ENCODE data around the gene SNX33. TPM values are rescaled to one million over a fixed set of nuclear protein-coding genes. Genes with fewer than 3 reads are reported as not detected.
A peak's percentile ranks its signal among the peaks of the same experiment; 100 is the strongest.
"Not testable (repeated sequence)": the region's sequence is repeated elsewhere in the genome, so short reads cannot be mapped to it uniquely, and the experiment has no call there.

SNX33 gene
- total RNA-seq, 4 donors from 2014 or later, result 4.9 to 6.7 (median 5.5) TPM

- Histone ChIP-seq H3K9me3 (no peaks in the 10 kb centered on the region), H3K27ac (no peak overlapping the region), H3K36me3 (peaks cover 0 to 54% of the 10 kb centered on the region in 2 donors), H3K27me3 (no peaks in the 10 kb centered on the region), H3K4me3 (no peak overlapping the region), H3K4me1 (peaks cover 10% of the 10 kb centered on the region in 2 donors)
- no peak for DNase-seq
- intact Hi-C loops (cut with DNase I; ENCODE audit: low total_unique reads) (loop anchor here (5.0 kb wide), 1 partner anchor 173 kb away; no protein-coding TSS in a partner anchor), in situ Hi-C loops (cut with MboI; ENCODE audit: low sequenced_read_pairs in 4 of 4) (loop anchor here in 2 of 4 donors (10.0 kb wide), 1 partner anchor 55 kb away; no protein-coding TSS in a partner anchor)
- no peak for ATAC-seq
- TF ChIP-seq POLR2A (IDR thresholded peaks at IDR 0.05), result no peak
- TF ChIP-seq, protein P1, sequence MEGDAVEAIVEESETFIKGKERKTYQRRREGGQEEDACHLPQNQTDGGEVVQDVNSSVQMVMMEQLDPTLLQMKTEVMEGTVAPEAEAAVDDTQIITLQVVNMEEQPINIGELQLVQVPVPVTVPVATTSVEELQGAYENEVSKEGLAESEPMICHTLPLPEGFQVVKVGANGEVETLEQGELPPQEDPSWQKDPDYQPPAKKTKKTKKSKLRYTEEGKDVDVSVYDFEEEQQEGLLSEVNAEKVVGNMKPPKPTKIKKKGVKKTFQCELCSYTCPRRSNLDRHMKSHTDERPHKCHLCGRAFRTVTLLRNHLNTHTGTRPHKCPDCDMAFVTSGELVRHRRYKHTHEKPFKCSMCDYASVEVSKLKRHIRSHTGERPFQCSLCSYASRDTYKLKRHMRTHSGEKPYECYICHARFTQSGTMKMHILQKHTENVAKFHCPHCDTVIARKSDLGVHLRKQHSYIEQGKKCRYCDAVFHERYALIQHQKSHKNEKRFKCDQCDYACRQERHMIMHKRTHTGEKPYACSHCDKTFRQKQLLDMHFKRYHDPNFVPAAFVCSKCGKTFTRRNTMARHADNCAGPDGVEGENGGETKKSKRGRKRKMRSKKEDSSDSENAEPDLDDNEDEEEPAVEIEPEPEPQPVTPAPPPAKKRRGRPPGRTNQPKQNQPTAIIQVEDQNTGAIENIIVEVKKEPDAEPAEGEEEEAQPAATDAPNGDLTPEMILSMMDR (IDR thresholded peaks at IDR 0.05 in 4 of 5, conservative IDR thresholded peaks at IDR 0.05 in 1 of 5), result no peak
Measured at GRCh38 chr15:75680007-75680789, 32.5 kb downstream of the SNX33 start.

DNA sequence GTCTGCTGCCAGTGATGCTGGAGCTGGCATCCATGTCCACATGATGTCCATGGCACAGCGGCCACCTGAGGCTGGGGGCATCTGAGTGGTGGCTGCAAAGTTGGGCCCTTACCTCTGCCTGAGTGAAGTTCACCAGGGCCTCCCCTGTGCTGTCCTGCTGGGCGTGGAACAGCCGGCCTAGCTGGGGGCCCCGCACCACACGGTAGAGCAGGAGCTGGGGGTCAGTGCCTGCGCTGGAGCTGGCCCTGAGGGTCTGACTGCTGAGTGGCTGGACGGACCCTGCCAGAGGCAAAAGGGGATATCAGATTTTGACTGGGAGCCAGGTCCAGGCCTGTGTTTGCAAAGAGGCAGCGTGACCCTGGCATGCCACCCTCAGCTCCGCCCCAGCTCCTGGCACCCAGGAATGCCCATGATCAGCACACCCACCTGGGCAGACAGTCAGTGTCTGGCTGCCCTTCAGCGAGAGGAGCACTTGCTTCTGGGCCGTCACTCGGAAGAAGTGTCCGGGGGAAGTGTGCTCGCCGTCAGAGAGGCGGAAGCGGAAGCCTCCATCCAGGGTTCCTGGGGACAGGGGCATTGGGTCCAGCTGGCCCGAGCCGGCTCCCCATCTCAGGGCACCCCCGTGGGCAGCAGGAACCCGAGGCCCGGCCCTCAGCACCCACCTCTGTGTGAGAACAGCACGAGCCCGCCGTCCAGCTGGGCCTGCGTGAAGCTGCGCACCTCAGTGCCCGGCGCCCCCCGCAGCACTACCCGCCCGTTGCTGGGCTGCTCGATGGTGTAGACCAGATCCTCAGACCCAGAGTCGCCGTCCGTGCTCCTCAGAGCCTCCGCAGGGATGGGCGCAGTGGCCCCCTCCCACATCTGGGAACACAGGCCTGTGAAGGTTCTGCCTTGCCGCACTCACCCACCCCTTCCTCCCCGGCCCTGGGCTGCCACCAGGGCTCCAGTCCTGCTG is 34.7 kb downstream of the SNX33 start:
- no peaks in the 10 kb centered on the region for H3K9me3 ChIP-seq
- in situ Hi-C loops (cut with MboI; ENCODE audit: low sequenced_read_pairs in 4 of 4), result loop anchor here in 2 of 4 donors (10.0 kb wide), 1 partner anchor 52 kb away; no protein-coding TSS in a partner anchor

GRCh38 chr15:75683646-75684312 is 36.1 kb downstream of the SNX33 start:
- not testable (repeated sequence) for H3K4me3 ChIP-seq, H3K27ac ChIP-seq, DNase-seq, H3K4me1 ChIP-seq, H3K27me3 ChIP-seq, H3K9me3 ChIP-seq
- TF ChIP-seq, protein P1 (IDR thresholded peaks at IDR 0.05 in 4 of 5, conservative IDR thresholded peaks at IDR 0.05 in 1 of 5), result peak; percentile 53 to 80 (median 73)
- H3K36me3 ChIP-seq, result peaks cover 0 to 72% of the 10 kb centered on the region in 2 donors
- intact Hi-C loops (cut with DNase I; ENCODE audit: low total_unique reads), result loop anchor here (5.0 kb wide), 1 partner anchor 176 kb away; no protein-coding TSS in a partner anchor
- in situ Hi-C loops (cut with MboI; ENCODE audit: low sequenced_read_pairs in 4 of 4), result loop anchor here in 2 of 4 donors (10.0 kb wide), 1 partner anchor 51 kb away; no protein-coding TSS in a partner anchor
- peak; percentile 39 to 40 for ATAC-seq

More for the DNA sequence above, 34.7 kb downstream of the SNX33 start:
- H3K4me1 ChIP-seq, result no peaks in the 10 kb centered on the region
- intact Hi-C loops (cut with DNase I; ENCODE audit: low total_unique reads), result loop anchor here (5.0 kb wide), 1 partner anchor 175 kb away; no protein-coding TSS in a partner anchor
- H3K27me3 ChIP-seq, result no peaks in the 10 kb centered on the region
- DNase-seq, result no peak
- no peak overlapping the region for H3K27ac ChIP-seq
- H3K4me3 ChIP-seq, result no peak overlapping the region
- no peak for TF ChIP-seq POLR2A (IDR thresholded peaks at IDR 0.05)
- H3K36me3 ChIP-seq, result peaks cover 0 to 60% of the 10 kb centered on the region in 2 donors
- no peak for ATAC-seq

DNA sequence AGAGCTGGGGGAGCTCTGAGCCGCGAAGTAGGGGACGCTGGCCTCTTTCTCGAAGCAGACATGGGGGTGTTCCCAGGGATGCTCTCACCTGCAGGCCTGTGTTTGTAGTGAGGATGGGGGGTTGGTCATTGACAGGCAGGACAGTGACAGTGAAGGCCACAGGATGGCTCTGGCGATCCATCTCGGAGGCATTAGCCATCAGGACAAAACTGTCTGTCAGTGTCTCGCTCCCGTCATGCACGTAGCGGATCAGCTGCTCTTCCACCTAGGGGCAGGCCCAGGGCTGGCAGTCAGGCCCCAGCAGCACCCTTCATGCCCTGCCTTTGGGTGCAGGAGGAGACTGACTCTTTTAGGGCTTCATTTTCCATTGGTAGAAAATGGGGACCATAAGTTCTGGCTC is 36.9 kb downstream of the SNX33 start:
- TF ChIP-seq, protein P1 (IDR thresholded peaks at IDR 0.05 in 4 of 5, conservative IDR thresholded peaks at IDR 0.05 in 1 of 5), result no peak
- TF ChIP-seq POLR2A (IDR thresholded peaks at IDR 0.05), result no peak
- DNase-seq (no peak), ATAC-seq (no peak)
- H3K4me3 ChIP-seq, result no peak overlapping the region
- H3K4me1 ChIP-seq, result no peaks in the 10 kb centered on the region
- no peaks in the 10 kb centered on the region for H3K27me3 ChIP-seq
- H3K36me3 ChIP-seq, result peaks cover 0 to 75% of the 10 kb centered on the region in 2 donors
- H3K9me3 ChIP-seq, result no peaks in the 10 kb centered on the region
- H3K27ac ChIP-seq, result no peak overlapping the region
- in situ Hi-C loops (cut with MboI; ENCODE audit: low sequenced_read_pairs in 4 of 4) (loop anchor here in 2 of 4 donors (10.0 kb wide), 1 partner anchor 50 kb away; no protein-coding TSS in a partner anchor), intact Hi-C loops (cut with DNase I; ENCODE audit: low total_unique reads) (loop anchor here (5.0 kb wide), 2 partner anchors 38 to 177 kb away; a partner anchor contains a TSS)
